Omental fat pad (tissue), 4 donors: ENCODE results near the gene PLPP6. TPM values are rescaled to one million over a fixed set of nuclear protein-coding genes. Genes with fewer than 3 reads are reported as not detected.

Experiments used
- ATAC-seq: fragments of 150-250 bp; one replicate; pipeline ENCODE4 v1.9.1; 2016; ENCODE audit warnings: mild to moderate bottlenecking, moderate library complexity; ENCODE audit not compliant: low FRiP score
- DNase-seq: peaks from one replicate; pipeline ENCODE4 v3.0.0-alpha.2; 2019; ENCODE audit warnings: low spot score
- total RNA-seq, 4 donors: library from RNA; depleted of rRNA; stranded (reverse); fragments of >200 nt; gene quantifications; one replicate each; pipeline ENCODE4 v1.1.0, GENCODE V29; 2016
- TF ChIP-seq, protein P1 (sequence below), 3 donors: fragments of 450-650 bp; IDR thresholded peaks; one replicate each; pipeline ENCODE4 v1.5.1; 2016 to 2017; ENCODE audit warnings: antibody characterized with exemption in 3 of 3, mild to moderate bottlenecking in 3 of 3, moderate library complexity in 2 of 3

Gene PLPP6
- total RNA-seq, 4 donors from 2014 or later: 3.4 to 6.0 (median 5.3) TPM

DNA sequence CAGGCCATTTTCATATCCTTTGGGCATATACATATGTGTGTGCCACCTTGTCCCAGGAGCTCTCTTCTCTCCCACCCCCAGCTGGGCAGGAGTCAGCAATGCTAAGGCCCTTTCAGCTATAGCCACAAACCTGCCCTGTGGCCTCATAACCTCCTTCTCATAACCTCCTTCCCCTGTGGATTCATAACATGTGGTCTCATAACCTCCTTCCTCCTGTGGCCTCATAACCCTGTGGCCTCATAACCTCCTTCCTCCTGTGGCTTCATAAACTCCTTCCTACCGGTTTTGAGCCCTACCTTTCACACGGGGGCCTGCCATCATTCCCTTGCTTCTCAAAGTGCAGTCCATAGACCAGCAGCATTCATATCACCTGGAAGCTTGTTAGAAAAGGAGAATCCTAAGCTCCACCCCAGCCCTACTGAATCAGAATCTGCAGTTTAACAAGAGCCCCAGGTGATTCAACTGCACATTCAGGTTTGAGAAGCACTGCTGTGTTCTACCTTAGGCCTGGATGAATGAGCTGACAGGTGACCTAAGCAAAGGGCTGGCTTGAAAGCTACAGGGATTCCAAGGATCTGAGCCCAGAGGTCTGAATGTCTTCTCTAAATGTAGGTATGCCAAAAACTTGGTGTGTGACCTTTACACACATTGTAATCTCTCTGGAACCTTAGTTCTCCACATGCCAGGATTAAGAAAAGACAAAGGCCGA is 41.9 kb upstream of the PLPP6 start:
- TF ChIP-seq, protein P1, sequence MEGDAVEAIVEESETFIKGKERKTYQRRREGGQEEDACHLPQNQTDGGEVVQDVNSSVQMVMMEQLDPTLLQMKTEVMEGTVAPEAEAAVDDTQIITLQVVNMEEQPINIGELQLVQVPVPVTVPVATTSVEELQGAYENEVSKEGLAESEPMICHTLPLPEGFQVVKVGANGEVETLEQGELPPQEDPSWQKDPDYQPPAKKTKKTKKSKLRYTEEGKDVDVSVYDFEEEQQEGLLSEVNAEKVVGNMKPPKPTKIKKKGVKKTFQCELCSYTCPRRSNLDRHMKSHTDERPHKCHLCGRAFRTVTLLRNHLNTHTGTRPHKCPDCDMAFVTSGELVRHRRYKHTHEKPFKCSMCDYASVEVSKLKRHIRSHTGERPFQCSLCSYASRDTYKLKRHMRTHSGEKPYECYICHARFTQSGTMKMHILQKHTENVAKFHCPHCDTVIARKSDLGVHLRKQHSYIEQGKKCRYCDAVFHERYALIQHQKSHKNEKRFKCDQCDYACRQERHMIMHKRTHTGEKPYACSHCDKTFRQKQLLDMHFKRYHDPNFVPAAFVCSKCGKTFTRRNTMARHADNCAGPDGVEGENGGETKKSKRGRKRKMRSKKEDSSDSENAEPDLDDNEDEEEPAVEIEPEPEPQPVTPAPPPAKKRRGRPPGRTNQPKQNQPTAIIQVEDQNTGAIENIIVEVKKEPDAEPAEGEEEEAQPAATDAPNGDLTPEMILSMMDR (IDR thresholded peaks at IDR 0.05): no peak
- no peak for DNase-seq
- ATAC-seq: no peak

DNA sequence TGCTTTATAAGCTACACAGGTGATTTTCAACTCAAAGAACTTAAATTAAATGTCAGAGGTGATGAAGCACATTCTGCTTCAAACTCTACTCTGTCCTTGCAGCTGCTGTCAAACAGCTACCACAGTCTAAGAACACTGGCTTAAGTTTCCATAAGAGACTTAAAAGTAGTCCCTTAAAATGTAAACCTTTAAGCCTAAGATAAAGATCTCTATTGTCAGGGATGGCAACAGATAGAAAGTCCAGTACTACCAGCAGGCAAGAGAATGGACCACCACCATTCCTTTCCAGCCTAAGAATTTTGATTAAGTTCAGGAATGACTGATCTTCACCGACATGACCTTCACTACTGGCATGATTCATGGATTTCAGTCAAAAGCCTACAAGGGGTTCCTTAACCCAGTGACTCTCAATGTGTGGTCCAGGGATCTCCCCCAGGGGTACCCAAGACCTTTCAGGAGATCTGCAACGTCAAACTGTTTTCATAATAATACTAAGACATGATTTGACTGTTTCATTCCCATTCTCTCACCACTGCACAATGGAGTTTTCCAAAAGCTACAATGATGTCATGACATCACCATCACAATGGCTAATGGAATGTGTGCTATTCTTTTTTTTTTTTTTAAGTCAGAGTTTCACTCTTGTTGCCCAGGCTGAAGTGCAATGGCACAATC is 41.1 kb upstream of the PLPP6 start:
- ATAC-seq: no peak

DNA sequence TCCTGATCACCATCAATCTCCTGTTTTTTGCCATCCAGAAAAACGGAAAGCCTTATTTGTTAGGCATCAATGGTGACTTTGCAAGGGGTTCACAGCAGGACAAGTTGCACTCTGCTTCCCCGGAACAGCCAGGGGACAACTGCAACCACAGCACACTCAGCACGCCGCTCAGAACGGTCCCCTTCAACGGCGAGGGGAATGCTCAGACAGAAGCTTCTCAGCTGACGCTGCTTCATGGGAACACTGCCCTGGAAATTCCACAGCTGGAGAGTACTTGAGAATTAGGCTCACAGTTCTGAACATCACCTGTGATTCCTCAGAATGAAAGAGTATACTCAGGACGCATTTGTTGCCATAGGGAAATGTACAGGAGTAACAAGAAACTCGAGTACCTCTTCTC is 40.1 kb upstream of the PLPP6 start:
- ATAC-seq: no peak
- no peak for DNase-seq
- TF ChIP-seq, protein P1 (IDR thresholded peaks at IDR 0.05): no peak

More for the DNA sequence above, 41.1 kb upstream of the PLPP6 start:
- TF ChIP-seq, protein P1 (IDR thresholded peaks at IDR 0.05): no peak
- DNase-seq: no peak

DNA sequence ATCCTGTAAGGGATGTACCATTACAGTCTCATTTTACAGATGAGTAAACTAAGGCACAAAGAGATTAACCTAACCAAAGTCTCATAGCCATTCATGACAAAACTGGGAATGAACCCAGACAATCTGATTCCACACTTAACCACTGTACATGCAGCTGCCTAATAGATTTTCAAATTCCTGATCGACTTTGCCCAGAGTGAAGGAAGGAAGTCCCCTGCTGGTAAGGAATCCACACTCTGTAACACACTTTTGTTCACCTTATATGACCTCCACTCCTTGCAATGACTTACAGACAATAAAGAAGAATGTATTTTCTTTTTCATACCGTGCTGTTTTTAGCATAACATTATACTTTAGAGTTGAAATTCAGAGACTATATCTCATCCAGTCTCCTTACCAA is 31.3 kb upstream of the PLPP6 start:
- ATAC-seq: no peak
- DNase-seq: no peak
- TF ChIP-seq, protein P1 (IDR thresholded peaks at IDR 0.05): no peak

DNA sequence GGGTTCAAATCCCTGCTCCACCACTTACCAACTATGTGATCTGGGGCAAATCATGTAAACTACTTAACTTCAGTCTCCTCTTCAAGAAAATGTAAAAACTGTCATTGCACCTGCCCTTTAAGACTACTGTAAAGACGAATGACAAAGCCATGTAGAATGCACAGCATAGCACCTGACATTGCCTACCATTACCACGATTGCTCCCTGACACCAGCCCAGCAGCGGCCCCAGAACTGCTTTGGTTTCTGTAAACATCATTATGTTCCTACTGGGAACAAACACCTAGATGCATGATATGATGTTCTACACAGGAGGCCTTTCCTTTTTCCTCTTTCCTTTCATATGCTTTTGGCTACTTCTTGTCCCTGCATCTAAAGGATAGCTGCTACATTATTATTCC is 23.1 kb upstream of the PLPP6 start:
- ATAC-seq (no peak), DNase-seq (no peak)
- TF ChIP-seq, protein P1 (IDR thresholded peaks at IDR 0.05): no peak

DNA sequence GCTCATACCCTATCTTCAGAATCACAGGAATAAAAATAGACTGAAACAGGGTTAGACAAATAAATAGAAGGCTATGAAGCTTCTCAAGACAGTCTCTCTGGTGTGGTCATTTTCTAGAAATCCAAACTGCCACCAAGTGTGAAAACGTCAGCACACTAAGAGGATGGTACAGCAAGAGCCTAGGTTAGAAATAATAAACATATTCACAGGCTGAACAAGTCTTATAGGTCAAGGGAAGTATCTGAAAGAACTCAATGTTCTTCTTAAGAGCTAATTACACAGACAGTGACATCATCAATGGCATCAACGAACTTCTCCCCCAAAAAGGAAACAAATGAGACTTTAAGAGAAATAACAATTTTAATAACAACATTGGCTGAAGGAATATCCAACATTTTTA is 22.7 kb upstream of the PLPP6 start:
- ATAC-seq: no peak
- DNase-seq: no peak
- TF ChIP-seq, protein P1 (IDR thresholded peaks at IDR 0.05): no peak

DNA sequence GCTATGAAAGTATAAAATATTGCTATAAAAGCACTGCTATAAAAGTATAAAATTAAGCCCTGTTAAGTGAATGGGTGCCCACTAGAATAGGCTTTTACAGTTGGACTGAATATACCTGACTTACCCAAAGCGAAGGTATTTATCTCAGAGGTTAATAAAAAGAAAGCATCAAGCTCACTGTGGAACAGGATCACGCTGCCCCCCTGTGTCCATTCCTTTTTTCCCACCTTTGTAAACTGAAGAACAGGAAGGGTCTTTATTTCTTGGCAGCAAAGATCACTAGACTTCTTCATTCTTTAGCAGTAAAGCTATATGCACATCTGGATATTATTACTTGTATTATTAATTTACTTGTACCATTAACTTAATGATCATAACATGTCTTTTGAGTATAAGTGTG is 22.1 kb upstream of the PLPP6 start:
- TF ChIP-seq, protein P1 (IDR thresholded peaks at IDR 0.05): no peak
- ATAC-seq: no peak
- no peak for DNase-seq
